Endodermal cell (in vitro differentiated cells): ENCODE measurements around the gene CALR3. TPM values are rescaled to one million over a fixed set of nuclear protein-coding genes. Genes with fewer than 3 reads are reported as not detected.

Experiments used
- DNase-seq: peaks from one replicate; pipeline ENCODE4 v3.0.0-alpha.2; 2017
- H3K27ac ChIP-seq: 2 replicates; pipeline ENCODE4 v1.5.1; 2013; ENCODE audit warnings: mild to moderate bottlenecking, low read depth, low read length, moderate library complexity
- H3K27me3 ChIP-seq: 2 replicates; pipeline ENCODE4 v1.6.1; 2013; ENCODE audit warnings: mild to moderate bottlenecking, low read length, moderate library complexity; ENCODE audit not compliant: insufficient read depth, control insufficient read depth, poor library complexity, severe bottlenecking
- H3K36me3 ChIP-seq: 2 replicates; pipeline ENCODE4 v1.7.0; 2013; ENCODE audit warnings: mild to moderate bottlenecking, low read length, moderate library complexity; ENCODE audit not compliant: control insufficient read depth, insufficient read depth
- H3K4me1 ChIP-seq: one replicate; pipeline ENCODE4 v1.7.0; 2013; ENCODE audit warnings: low read length; ENCODE audit not compliant: control insufficient read depth, insufficient read depth
- H3K4me3 ChIP-seq: 2 replicates; pipeline ENCODE4 v1.5.1; 2013; ENCODE audit warnings: mild to moderate bottlenecking, low read length, moderate library complexity
- H3K9ac ChIP-seq: 2 replicates; pipeline ENCODE4 v1.6.1; 2013; ENCODE audit warnings: mild to moderate bottlenecking, low read length, moderate library complexity; ENCODE audit not compliant: poor library complexity, severe bottlenecking; ENCODE audit errors: extremely low read depth
- H3K9me3 ChIP-seq: 2 replicates; pipeline ENCODE4 v1.6.1; 2013; ENCODE audit warnings: mild to moderate bottlenecking, low read length, moderate library complexity; ENCODE audit not compliant: control insufficient read depth
- H3K27ac Mint-ChIP-seq: 2 replicates; pipeline ENCODE4 v1.8.0; 2020; ENCODE audit warnings: mixed read lengths
- H3K27me3 Mint-ChIP-seq: 2 replicates; pipeline ENCODE4 v1.8.0; 2021; ENCODE audit warnings: mild to moderate bottlenecking, mixed read lengths; ENCODE audit not compliant: insufficient read depth
- H3K36me3 Mint-ChIP-seq: 2 replicates; pipeline ENCODE4 v1.8.0; 2020; ENCODE audit warnings: low read depth, mixed read lengths
- H3K4me1 Mint-ChIP-seq: 2 replicates; pipeline ENCODE4 v1.8.0; 2020; ENCODE audit warnings: mixed read lengths
- H3K4me3 Mint-ChIP-seq: 2 replicates; pipeline ENCODE4 v1.8.0; 2020; ENCODE audit warnings: mild to moderate bottlenecking, moderate library complexity, mixed read lengths
- H3K9me3 Mint-ChIP-seq: 2 replicates; pipeline ENCODE4 v1.8.0; 2020; ENCODE audit warnings: mild to moderate bottlenecking, mixed read lengths
- CTCF ChIP-seq: fragments of 200-600 bp; sonication (generic); conservative IDR thresholded peaks from 2 replicates; pipeline ENCODE4 v1.5.0; 2021; ENCODE audit warnings: antibody characterized with exemption, mild to moderate bottlenecking
- WGBS, 2 experiments: methylation state at CpG; one replicate each; pipeline versions ENCODE4 v1.1.5 to v1.1.7; 2013; ENCODE audit warnings: missing lambda C conversion rate in 2 of 2, mixed read lengths in 1 of 2; ENCODE audit not compliant: insufficient coverage in 1 of 2, insufficient read length in 1 of 2; 5-methylcytosine and 5-hydroxymethylcytosine counted together
- total RNA-seq, 2 donors: library from RNA; stranded (reverse); fragmentation: NEBNext Ultra II Directional in 1 of 2; extraction: Animal tissue kit (Norgen Biotek cat#: 25700) in 1 of 2; gene quantifications; 2 replicates in 1 of 2; 3 replicates in 1 of 2; pipeline ENCODE4 v1.2.1, GENCODE V29; 2021

The CALR3 gene
- total RNA-seq, 2 donors from 2014 or later = 0.27 TPM; not detected in 1

GRCh38 chr19:16459680-16460079 is 36.3 kb downstream of the CALR3 start:
- H3K27me3 ChIP-seq = no peaks in the 10 kb centered on the region
- Mint-ChIP-seq H3K27ac (peak overlapping the region; percentile 1), H3K36me3 (peaks cover 2% of the 10 kb centered on the region), H3K9me3 (no peaks in the 10 kb centered on the region), H3K4me3 (no peak overlapping the region), H3K27me3 (no peaks in the 10 kb centered on the region), H3K4me1 (peaks cover 41% of the 10 kb centered on the region)
- H3K4me3 ChIP-seq = no peak overlapping the region
- no peak overlapping the region for H3K27ac ChIP-seq
- no peak overlapping the region for H3K9ac ChIP-seq
- H3K4me1 ChIP-seq = peaks cover 6% of the 10 kb centered on the region
- no peak for DNase-seq
- peaks cover 5% of the 10 kb centered on the region for H3K36me3 ChIP-seq
- H3K9me3 ChIP-seq = no peaks in the 10 kb centered on the region
- 91 to 92% methylated on average over 3 of the region's 3 CpGs for WGBS, 2 experiments
- TF ChIP-seq CTCF = no peak

GRCh38 chr19:16458391-16459341 is 37.3 kb downstream of the CALR3 start:
- no peak overlapping the region for H3K4me3 Mint-ChIP-seq
- TF ChIP-seq CTCF = no peak
- WGBS, 2 experiments = 89 to 90% methylated on average over 21 to 25 of the region's 25 CpGs
- H3K9me3 Mint-ChIP-seq = no peaks in the 10 kb centered on the region
- peak overlapping the region; percentile 9 for H3K27ac Mint-ChIP-seq
- Histone ChIP-seq H3K27me3 (no peaks in the 10 kb centered on the region), H3K9ac (no peak overlapping the region), H3K4me1 (no peaks in the 10 kb centered on the region), H3K9me3 (no peaks in the 10 kb centered on the region), H3K4me3 (no peak overlapping the region), H3K36me3 (peaks cover 5% of the 10 kb centered on the region), H3K27ac (no peak overlapping the region)
- DNase-seq = no peak
- peaks cover 36% of the 10 kb centered on the region for H3K4me1 Mint-ChIP-seq
- H3K36me3 Mint-ChIP-seq = no peaks in the 10 kb centered on the region
- H3K27me3 Mint-ChIP-seq = no peaks in the 10 kb centered on the region

GRCh38 chr19:16457954-16458331 is 38.0 kb downstream of the CALR3 start:
- no peaks in the 10 kb centered on the region for H3K9me3 ChIP-seq
- peaks cover 31% of the 10 kb centered on the region for H3K4me1 Mint-ChIP-seq
- H3K27me3 Mint-ChIP-seq = no peaks in the 10 kb centered on the region
- DNase-seq = no peak
- TF ChIP-seq CTCF = no peak
- peak overlapping the region; percentile 49 for H3K27ac ChIP-seq
- H3K36me3 Mint-ChIP-seq = no peaks in the 10 kb centered on the region
- H3K27me3 ChIP-seq = no peaks in the 10 kb centered on the region
- no peak overlapping the region for H3K4me3 Mint-ChIP-seq
- H3K9ac ChIP-seq = no peak overlapping the region
- WGBS, 2 experiments = 81 to 87% methylated on average over 5 to 8 of the region's 8 CpGs
- no peak overlapping the region for H3K4me3 ChIP-seq
- H3K27ac Mint-ChIP-seq = no peak overlapping the region
- H3K36me3 ChIP-seq = peaks cover 5% of the 10 kb centered on the region
- H3K4me1 ChIP-seq = no peaks in the 10 kb centered on the region
- H3K9me3 Mint-ChIP-seq = no peaks in the 10 kb centered on the region
